Cardiac muscle cell (in vitro differentiated cells and primary cell): ENCODE data around the gene TRA2B. TPM values are rescaled to one million over a fixed set of nuclear protein-coding genes. Genes with fewer than 3 reads are reported as not detected.

Experiments used
- DNase-seq, 2 donors: peaks; one replicate each; pipeline versions ENCODE4 v3.0.0 to v3.0.0-alpha.2; 2010 to 2017; ENCODE audit warnings: low read depth in 1 of 2, low spot score in 1 of 2
- H3K27ac ChIP-seq: fragments of 200-600 bp; sonication (generic); 2 replicates; pipeline ENCODE4 v1.5.1; 2016
- H3K27me3 ChIP-seq: fragments of 200-600 bp; sonication (generic); 2 replicates; pipeline ENCODE4 v1.6.0; 2016; ENCODE audit warnings: control low read depth
- H3K36me3 ChIP-seq: fragments of 200-600 bp; sonication (generic); 2 replicates; pipeline ENCODE4 v1.5.1; 2016; ENCODE audit warnings: control low read depth
- H3K4me1 ChIP-seq: fragments of 200-600 bp; sonication (generic); 2 replicates; pipeline ENCODE4 v1.8.1; 2017; ENCODE audit warnings: low read depth, mild to moderate bottlenecking, mixed run types
- H3K4me3 ChIP-seq: fragments of 200-600 bp; sonication (generic); 2 replicates; pipeline ENCODE4 v1.5.1; 2016; ENCODE audit warnings: mild to moderate bottlenecking
- H3K9me3 ChIP-seq: fragments of 200-600 bp; sonication (generic); 2 replicates; pipeline ENCODE4 v1.5.1; 2017; ENCODE audit warnings: low read depth, mild to moderate bottlenecking, control low read depth
- polyA plus RNA-seq: library from polyadenylated mRNA; unstranded; fragments of >200 nt; fragmentation: Nextera tagmentation; extraction: Ambion mirVana; gene quantifications from 2 replicates; pipeline ENCODE4 v1.2.1, GENCODE V29; 2016
- total RNA-seq: library from RNA; depleted of rRNA; stranded (reverse); fragments of >200 nt; gene quantifications from 2 replicates; pipeline ENCODE4 v1.2.3, GENCODE V29; 2016
- TF ChIP-seq, protein P1 (sequence below): IDR thresholded peaks from 2 replicates; pipeline ENCODE4 v1.5.1; 2012; ENCODE audit warnings: low read depth, mild to moderate bottlenecking, low read length

The TRA2B gene
- total and polyA plus RNA-seq, 2 experiments from 2014 or later: 129 to 320 TPM

DNA sequence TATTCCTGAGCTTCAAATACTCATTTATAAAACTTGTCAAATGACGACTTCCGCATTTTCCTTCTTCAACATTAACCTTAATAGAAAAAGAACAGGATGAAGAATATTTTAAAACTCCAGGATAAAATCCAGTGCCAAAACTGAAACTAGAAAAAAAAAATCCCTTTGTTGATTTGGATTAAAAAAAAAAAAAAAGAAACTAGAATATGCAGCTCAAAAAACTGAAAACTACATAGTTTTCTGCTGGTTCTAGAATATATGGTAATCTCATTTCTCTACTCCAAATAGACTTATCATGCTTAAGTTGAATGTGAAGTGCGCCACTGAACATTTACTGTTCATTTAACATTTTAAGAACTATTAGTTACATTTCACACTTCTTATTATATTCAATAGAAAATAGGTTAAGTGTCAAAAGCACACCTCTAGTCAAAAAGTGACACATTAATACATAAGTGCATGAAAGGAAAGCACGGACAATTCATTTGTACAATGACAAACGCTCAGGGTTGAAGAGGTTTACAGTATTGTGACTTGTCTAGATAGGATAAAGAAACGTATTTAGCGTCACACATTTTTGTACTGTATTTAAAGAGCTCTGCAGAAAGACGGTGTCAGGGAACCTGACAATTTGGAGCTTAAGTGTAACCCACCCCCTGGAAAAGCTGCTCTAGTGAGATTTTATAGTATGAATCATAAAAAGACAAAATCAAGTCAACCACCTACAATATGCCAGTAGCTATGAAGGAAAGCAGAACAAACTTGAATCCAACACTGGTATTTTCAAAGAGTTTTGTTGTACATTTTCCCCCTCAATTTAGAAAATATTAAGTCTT is 5.8 kb downstream of the TRA2B start:
- Histone ChIP-seq H3K9me3 (no peaks in the 10 kb centered on the region), H3K27me3 (no peaks in the 10 kb centered on the region), H3K27ac (peak overlapping the region; percentile 13), H3K36me3 (peaks cover 8% of the 10 kb centered on the region), H3K4me1 (peaks cover 75% of the 10 kb centered on the region), H3K4me3 (peak overlapping the region; percentile 97)
- no peak for DNase-seq
- TF ChIP-seq, protein P1, sequence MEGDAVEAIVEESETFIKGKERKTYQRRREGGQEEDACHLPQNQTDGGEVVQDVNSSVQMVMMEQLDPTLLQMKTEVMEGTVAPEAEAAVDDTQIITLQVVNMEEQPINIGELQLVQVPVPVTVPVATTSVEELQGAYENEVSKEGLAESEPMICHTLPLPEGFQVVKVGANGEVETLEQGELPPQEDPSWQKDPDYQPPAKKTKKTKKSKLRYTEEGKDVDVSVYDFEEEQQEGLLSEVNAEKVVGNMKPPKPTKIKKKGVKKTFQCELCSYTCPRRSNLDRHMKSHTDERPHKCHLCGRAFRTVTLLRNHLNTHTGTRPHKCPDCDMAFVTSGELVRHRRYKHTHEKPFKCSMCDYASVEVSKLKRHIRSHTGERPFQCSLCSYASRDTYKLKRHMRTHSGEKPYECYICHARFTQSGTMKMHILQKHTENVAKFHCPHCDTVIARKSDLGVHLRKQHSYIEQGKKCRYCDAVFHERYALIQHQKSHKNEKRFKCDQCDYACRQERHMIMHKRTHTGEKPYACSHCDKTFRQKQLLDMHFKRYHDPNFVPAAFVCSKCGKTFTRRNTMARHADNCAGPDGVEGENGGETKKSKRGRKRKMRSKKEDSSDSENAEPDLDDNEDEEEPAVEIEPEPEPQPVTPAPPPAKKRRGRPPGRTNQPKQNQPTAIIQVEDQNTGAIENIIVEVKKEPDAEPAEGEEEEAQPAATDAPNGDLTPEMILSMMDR: no peak

DNA sequence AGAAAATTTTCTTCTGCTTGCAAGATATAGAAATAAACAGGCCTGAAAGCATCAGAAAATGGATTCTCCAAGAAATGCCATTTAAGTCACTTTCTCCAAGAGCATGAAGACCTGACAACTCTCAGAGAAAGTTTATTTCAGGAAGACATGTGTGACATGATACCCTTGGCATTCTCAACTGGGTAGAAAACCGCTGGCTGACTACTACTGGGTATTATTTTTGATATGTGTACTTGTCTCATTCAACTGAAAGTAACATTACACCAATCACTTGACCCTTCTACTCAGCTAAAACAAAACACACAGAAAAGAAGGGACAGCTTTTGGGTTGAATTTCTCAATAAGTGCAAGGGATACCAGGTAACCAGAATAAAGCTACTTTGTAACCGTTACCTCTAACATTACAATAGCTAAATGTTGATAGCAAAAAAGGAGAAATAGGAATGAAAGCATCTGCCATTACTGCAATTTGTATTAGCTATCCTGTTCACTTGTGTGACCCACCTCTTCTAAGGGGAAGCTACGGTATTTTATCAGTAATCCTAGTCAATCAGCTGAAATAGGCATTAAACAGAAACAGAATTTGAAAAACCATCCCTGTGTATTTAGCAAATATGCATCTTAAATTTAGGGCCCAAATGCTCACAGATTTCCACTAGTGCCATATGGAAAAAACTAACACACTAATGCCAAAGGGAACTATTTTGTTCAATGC is 7.3 kb downstream of the TRA2B start:
- Histone ChIP-seq H3K27ac (peak overlapping the region; percentile 68), H3K9me3 (no peaks in the 10 kb centered on the region), H3K27me3 (no peaks in the 10 kb centered on the region), H3K36me3 (peaks cover 19% of the 10 kb centered on the region), H3K4me1 (peaks cover 78% of the 10 kb centered on the region), H3K4me3 (peak overlapping the region; percentile 0)
- no peak for DNase-seq
- TF ChIP-seq, protein P1: no peak

DNA sequence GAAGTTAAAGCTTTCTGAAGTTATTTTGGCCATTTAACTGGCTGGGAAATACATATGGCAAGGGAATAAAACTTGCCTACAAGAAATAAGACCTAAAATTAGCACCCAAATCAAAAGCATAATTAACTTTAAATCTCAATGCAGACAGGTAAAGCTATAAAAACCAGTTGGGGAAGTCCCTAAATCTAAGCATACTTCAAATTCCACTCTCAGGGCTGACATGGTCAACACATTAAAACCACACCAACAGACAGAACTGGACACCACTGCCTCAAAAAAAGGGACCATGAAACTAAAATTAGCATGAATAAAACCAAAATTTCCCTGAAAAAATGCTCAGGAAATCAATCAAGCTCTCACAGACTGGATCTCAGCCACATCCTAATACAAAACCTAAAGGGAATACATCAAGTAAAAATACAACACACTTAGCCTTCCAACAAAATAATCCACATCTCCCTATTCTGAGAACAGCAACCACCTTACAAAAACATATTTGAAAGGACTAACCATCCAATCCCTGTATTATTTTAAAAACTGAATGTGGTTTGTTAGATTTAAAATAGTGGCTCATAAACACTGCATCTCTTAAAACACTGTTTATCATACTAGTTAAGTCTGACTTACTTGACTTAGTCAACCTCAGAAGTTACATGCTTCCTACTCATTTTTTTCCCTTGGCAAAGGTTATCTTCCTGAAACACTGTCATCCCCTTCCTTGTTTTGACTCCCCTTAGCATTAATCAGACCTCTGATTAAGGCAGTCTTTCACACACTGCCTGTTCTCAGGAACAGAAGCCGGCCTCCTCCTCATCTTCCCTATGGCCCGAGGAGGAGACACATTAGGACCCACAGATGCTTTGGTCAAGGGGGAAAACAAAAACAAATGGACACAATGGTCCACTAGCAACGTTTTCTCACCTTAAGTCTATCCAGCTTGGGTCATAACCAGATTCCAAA is 8.3 kb downstream of the TRA2B start:
- Histone ChIP-seq H3K36me3 (peaks cover 29% of the 10 kb centered on the region), H3K27me3 (no peaks in the 10 kb centered on the region), H3K4me1 (peaks cover 77% of the 10 kb centered on the region), H3K9me3 (no peaks in the 10 kb centered on the region), H3K4me3 (peak overlapping the region; percentile 6), H3K27ac (peak overlapping the region; percentile 68)
- TF ChIP-seq, protein P1: no peak
- no peak for DNase-seq

DNA sequence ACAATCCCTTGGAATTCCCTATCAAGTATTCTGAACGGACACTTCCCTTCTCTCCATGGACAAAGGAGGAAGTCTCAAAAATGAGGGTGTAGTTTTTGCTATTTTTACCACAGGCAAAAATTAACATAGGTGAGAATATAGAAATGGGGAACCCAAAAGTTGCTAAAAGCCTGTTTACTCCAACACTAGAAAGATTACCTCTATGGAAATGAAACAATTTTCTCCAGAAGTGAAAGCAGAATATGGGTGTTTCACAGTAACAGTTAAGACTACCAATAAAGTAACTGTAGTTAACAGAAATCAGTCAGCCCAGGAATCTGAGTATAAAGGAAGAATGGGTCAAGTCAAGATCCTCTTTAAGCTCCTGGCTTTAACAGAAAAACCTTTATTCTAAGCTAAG is 9.3 kb downstream of the TRA2B start:
- H3K27ac ChIP-seq: peak overlapping the region; percentile 68
- peaks cover 39% of the 10 kb centered on the region for H3K36me3 ChIP-seq
- H3K9me3 ChIP-seq: no peaks in the 10 kb centered on the region
- DNase-seq: no peak
- no peaks in the 10 kb centered on the region for H3K27me3 ChIP-seq
- TF ChIP-seq, protein P1: no peak
- no peak overlapping the region for H3K4me3 ChIP-seq
- peaks cover 68% of the 10 kb centered on the region for H3K4me1 ChIP-seq
